Measurements from ENCODE around the gene PCNA.

- TF ChIP-seq RFX5 (IDR thresholded peaks at IDR 0.05): no peak
- no peak for TF ChIP-seq CTCF (IDR thresholded peaks at IDR 0.05)
- TF ChIP-seq EP300 (IDR thresholded peaks at IDR 0.05): no peak
- TF ChIP-seq POLR2A (IDR thresholded peaks at IDR 0.05; ENCODE audit: low read length): no peak
- no peak for TF ChIP-seq ZFP36 (IDR thresholded peaks at IDR 0.05; ENCODE audit: borderline replicate concordance, partially characterized antibody)
- no peak for TF ChIP-seq REST (IDR thresholded peaks at IDR 0.05)
- TF ChIP-seq MAFK (IDR thresholded peaks at IDR 0.05; ENCODE audit: partially characterized antibody): no peak
- no peak for TF ChIP-seq ELK1 (IDR thresholded peaks at IDR 0.05; ENCODE audit: low read depth, low read length)
- TF ChIP-seq JUN (IDR thresholded peaks at IDR 0.05): no peak
- TF ChIP-seq CEBPB (IDR thresholded peaks at IDR 0.05): no peak
- no peak for TF ChIP-seq PBX3 (IDR thresholded peaks at IDR 0.05)
Measured at GRCh38 chr20:5131502-5131901, 11.7 kb upstream of the PCNA start.

All from A549 (cell line).